HT1080 (cell line): ENCODE results near the gene MDP1. TPM values are rescaled to one million over a fixed set of nuclear protein-coding genes. Genes with fewer than 3 reads are reported as not detected.
"Not testable (repeated sequence)": the region's sequence is repeated elsewhere in the genome, so short reads cannot be mapped to it uniquely, and the experiment has no call there.

Source experiments
- DNase-seq: peaks from one replicate; pipeline ENCODE4 v3.0.0-alpha.2; 2015; ENCODE audit warnings: low read depth
- total RNA-seq: library from RNA; depleted of rRNA; stranded (reverse); fragments of >200 nt; shearing (Covaris generic); gene quantifications from 2 replicates; pipeline ENCODE4 v1.2.3, GENCODE V29; 2014

MDP1 gene
- total RNA-seq, 1 experiment from 2014 or later = 12.3 TPM

GRCh38 chr14:24232121-24232644 lies 16.3 kb upstream of the MDP1 start, which contains the start of gene NEDD8:
Gene NEDD8, minus strand, starts transcription at chr14:24232367. Its CDS starts 100 bp downstream, at chr14:24232267.
- DNase-seq = peak; percentile 96

- DNase-seq = no peak
These were observed 15.6 kb upstream of the MDP1 start for GRCh38 chr14:24231263-24232120.

GRCh38 chr14:24228902-24229301 lies 13.0 kb upstream of the MDP1 start:
- DNase-seq = no peak

GRCh38 chr14:24226473-24226872 lies 10.6 kb upstream of the MDP1 start:
- DNase-seq = no peak

GRCh38 chr14:24224618-24225071 lies 8.8 kb upstream of the MDP1 start:
- DNase-seq = peak; percentile 89

GRCh38 chr14:24222987-24223386 lies 7.1 kb upstream of the MDP1 start:
- not testable (repeated sequence) for DNase-seq

GRCh38 chr14:24219521-24219920 lies 3.7 kb upstream of the MDP1 start:
- DNase-seq = no peak

- no peak for DNase-seq
These were observed 3.2 kb upstream of the MDP1 start for GRCh38 chr14:24219080-24219479.

- DNase-seq = not testable (repeated sequence)
These were observed 1.0 kb upstream of the MDP1 start for GRCh38 chr14:24216876-24217275.

- DNase-seq = no peak
These were observed 456 bp upstream of the MDP1 start for GRCh38 chr14:24216345-24216699.

- no peak for DNase-seq
These were observed 1.8 kb downstream of the MDP1 start for GRCh38 chr14:24213866-24214662.

GRCh38 chr14:24212924-24213865 lies 2.7 kb downstream of the MDP1 start, which contains the start of gene CHMP4A:
Gene CHMP4A, minus strand, starts transcription at chr14:24213488. Its CDS starts 49 bp downstream, at chr14:24213439.
- DNase-seq = peak; percentile 98

- DNase-seq = no peak
These were observed 4.6 kb downstream of the MDP1 start for GRCh38 chr14:24211311-24211710.

GRCh38 chr14:24207625-24208024 lies 8.2 kb downstream of the MDP1 start:
- no peak for DNase-seq

GRCh38 chr14:24207104-24207551 lies 8.7 kb downstream of the MDP1 start:
- no peak for DNase-seq

GRCh38 chr14:24206260-24207103 lies 9.4 kb downstream of the MDP1 start:
- DNase-seq = no peak

GRCh38 chr14:24204163-24205146 lies 11.4 kb downstream of the MDP1 start:
- no peak for DNase-seq

GRCh38 chr14:24203249-24203886 lies 12.5 kb downstream of the MDP1 start:
- DNase-seq = not testable (repeated sequence)
